SK-N-SH treated with all-trans-retinoic acid at 6 μM for 48 hours (cell line): ENCODE data around the gene GEMIN7.

Experiments used
- ATAC-seq: fragments of 200-7000 bp; cut with Tn5 transposase; 3 replicates; pipeline ENCODE4 v1.9.1; 2020; ENCODE audit warnings: mild to moderate bottlenecking, moderate library complexity
- ARNTL ChIP-seq: fragments of 450-650 bp; formaldehyde crosslinking; IDR thresholded peaks from 2 replicates; pipeline ENCODE4 v1.5.0; 2020; ENCODE audit warnings: low read depth, mild to moderate bottlenecking, moderate library complexity, borderline replicate concordance
- BACH2 ChIP-seq: fragments of 250-450 bp; sonication (Bioruptor Pico); IDR thresholded peaks from 2 replicates; pipeline ENCODE4 v1.9.0; 2021; ENCODE audit warnings: mild to moderate bottlenecking, borderline replicate concordance
- CSDC2 ChIP-seq: fragments of 250-450 bp; sonication (Bioruptor Pico); IDR thresholded peaks from 2 replicates; pipeline ENCODE4 v1.5.0; 2020; ENCODE audit warnings: mild to moderate bottlenecking, moderate library complexity
- ESRRG ChIP-seq: fragments of 250-450 bp; sonication (Bioruptor Pico); IDR thresholded peaks from 2 replicates; pipeline ENCODE4 v1.6.1; 2021; ENCODE audit warnings: mild to moderate bottlenecking
- GLIS3 ChIP-seq: fragments of 250-450 bp; sonication (Bioruptor Pico); IDR thresholded peaks from 2 replicates; pipeline ENCODE4 v1.5.0; 2020; ENCODE audit warnings: mild to moderate bottlenecking, moderate library complexity
- ISL1 ChIP-seq: fragments of 250-450 bp; sonication (Bioruptor Pico); IDR thresholded peaks from 2 replicates; pipeline ENCODE4 v2.1.2; 2022; ENCODE audit warnings: mild to moderate bottlenecking, moderate library complexity
- OSR1 ChIP-seq: fragments of 250-450 bp; sonication (Bioruptor Pico); IDR thresholded peaks from 2 replicates; pipeline ENCODE4 v1.8.0; 2022; ENCODE audit warnings: moderate library complexity, mild to moderate bottlenecking, inconsistent platforms
- PPARA ChIP-seq: fragments of 250-450 bp; sonication (Bioruptor Pico); IDR thresholded peaks from 2 replicates; pipeline ENCODE4 v1.5.0; 2020; ENCODE audit warnings: mild to moderate bottlenecking, borderline replicate concordance
- RARB ChIP-seq: fragments of 250-450 bp; sonication (Bioruptor Pico); IDR thresholded peaks from 2 replicates; pipeline ENCODE4 v1.8.0; 2021; ENCODE audit warnings: mild to moderate bottlenecking, moderate library complexity
- SNAI2 ChIP-seq: fragments of 250-450 bp; sonication (Bioruptor Pico); IDR thresholded peaks from 2 replicates; pipeline ENCODE4 v1.5.0; 2020; ENCODE audit warnings: mild to moderate bottlenecking, moderate library complexity
- TCF4 ChIP-seq: fragments of 250-450 bp; sonication (Bioruptor Pico); IDR thresholded peaks from 2 replicates; pipeline ENCODE4 v1.8.0; 2021; ENCODE audit warnings: mild to moderate bottlenecking, moderate library complexity, borderline replicate concordance
- TOX ChIP-seq: fragments of 250-450 bp; sonication (Bioruptor Pico); IDR thresholded peaks from 2 replicates; pipeline ENCODE4 v1.8.0; 2021; ENCODE audit warnings: mild to moderate bottlenecking, moderate library complexity, borderline replicate concordance
- ZC3H10 ChIP-seq: fragments of 250-450 bp; sonication (Bioruptor Pico); IDR thresholded peaks from 2 replicates; pipeline ENCODE4 v1.5.1; 2021; ENCODE audit warnings: mild to moderate bottlenecking, moderate library complexity
- ZFP3 ChIP-seq: fragments of 250-450 bp; sonication (Bioruptor Pico); IDR thresholded peaks from 2 replicates; pipeline ENCODE4 v1.5.0; 2020; ENCODE audit warnings: mild to moderate bottlenecking, moderate library complexity
- ZNF565 ChIP-seq: fragments of 450-650 bp; formaldehyde crosslinking; conservative IDR thresholded peaks from 2 replicates; pipeline ENCODE4 v1.5.0; 2020; ENCODE audit warnings: low read depth, mild to moderate bottlenecking, moderate library complexity
- ZNF70 ChIP-seq: fragments of 450-650 bp; formaldehyde crosslinking; IDR thresholded peaks from 2 replicates; pipeline ENCODE4 v1.5.0; 2020; ENCODE audit warnings: mild to moderate bottlenecking, moderate library complexity
- ZNF8 ChIP-seq: fragments of 450-650 bp; formaldehyde crosslinking; IDR thresholded peaks from 2 replicates; pipeline ENCODE4 v1.5.0; 2020; ENCODE audit warnings: mild to moderate bottlenecking, moderate library complexity
- TF ChIP-seq, protein P1 (sequence below): fragments of 250-450 bp; sonication (Bioruptor Pico); IDR thresholded peaks from 2 replicates; pipeline ENCODE4 v1.8.0; 2020; ENCODE audit warnings: mild to moderate bottlenecking, moderate library complexity, borderline replicate concordance
- TF ChIP-seq, protein P2 (sequence below): fragments of 250-450 bp; sonication (Bioruptor Pico); IDR thresholded peaks from 2 replicates; pipeline ENCODE4 v1.8.0; 2021; ENCODE audit warnings: low read depth, mild to moderate bottlenecking, moderate library complexity, borderline replicate concordance
- TF ChIP-seq, protein P3 (sequence below): fragments of 250-450 bp; sonication (Bioruptor Pico); IDR thresholded peaks from 2 replicates; pipeline ENCODE4 v1.5.0; 2020; ENCODE audit warnings: mild to moderate bottlenecking, moderate library complexity
- TF ChIP-seq, protein P4 (sequence below): fragments of 250-450 bp; sonication (Bioruptor Pico); IDR thresholded peaks from 2 replicates; pipeline ENCODE4 v1.5.1; 2020; ENCODE audit warnings: low read depth, mild to moderate bottlenecking, moderate library complexity
- TF ChIP-seq, protein P5 (sequence below): fragments of 250-450 bp; sonication (Bioruptor Pico); IDR thresholded peaks from 2 replicates; pipeline ENCODE4 v1.5.1; 2021; ENCODE audit warnings: mild to moderate bottlenecking, moderate library complexity

GEMIN7 gene

DNA sequence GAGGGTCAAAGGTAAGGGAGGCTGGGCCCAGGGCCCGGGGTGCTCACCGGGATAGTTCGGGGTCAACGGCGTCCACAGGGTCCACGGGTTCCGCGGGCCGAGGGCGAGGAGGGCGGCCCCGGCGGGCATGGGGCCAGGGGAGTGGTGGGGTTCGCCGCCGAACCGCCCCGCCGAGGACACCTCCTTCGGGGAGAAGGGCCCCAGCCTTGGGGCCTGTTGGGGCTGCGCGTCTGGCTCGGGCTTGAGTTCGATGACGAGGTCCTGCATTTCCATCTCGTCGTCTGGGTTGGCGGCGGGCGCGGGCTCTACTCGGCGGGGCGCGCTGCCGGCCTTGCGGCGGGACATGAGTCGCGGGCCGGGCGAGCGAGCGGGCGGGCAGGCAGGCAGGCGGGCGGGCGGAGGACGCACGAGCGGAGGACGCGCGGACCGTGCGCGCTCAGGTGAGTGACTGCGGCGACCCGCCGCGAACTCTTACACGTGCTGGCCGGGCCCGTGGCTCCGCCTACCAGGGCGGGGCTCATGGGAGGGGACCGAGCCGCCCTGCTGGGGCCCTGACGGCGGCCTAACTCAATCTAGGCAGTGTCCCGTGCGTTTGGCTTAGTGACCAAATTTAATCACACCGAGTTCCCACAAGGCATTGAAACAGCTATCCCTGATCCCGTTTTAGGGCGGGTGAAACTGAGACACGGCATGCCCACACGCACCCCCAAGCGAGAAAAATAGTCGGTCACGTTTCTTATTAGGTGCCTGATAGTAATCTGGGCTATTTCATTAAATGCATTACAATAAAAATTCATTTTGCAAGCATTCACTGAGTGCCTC lies 2.8 kb upstream of the GEMIN7 start, which contains the start of gene ZNF296:
TSS of gene ZNF296 (minus strand) at position 450 of the 822 bp plus-strand sequence. CDS start at position 345, 105 bp downstream.
- TF ChIP-seq TOX (CRISPR knock-in tag), result no peak
- TF ChIP-seq ZC3H10 (CRISPR knock-in tag), result no peak
- no peak for TF ChIP-seq ESRRG
- TF ChIP-seq RARB (CRISPR knock-in tag), result no peak
- TF ChIP-seq GLIS3, result no peak
- TF ChIP-seq, protein P1, sequence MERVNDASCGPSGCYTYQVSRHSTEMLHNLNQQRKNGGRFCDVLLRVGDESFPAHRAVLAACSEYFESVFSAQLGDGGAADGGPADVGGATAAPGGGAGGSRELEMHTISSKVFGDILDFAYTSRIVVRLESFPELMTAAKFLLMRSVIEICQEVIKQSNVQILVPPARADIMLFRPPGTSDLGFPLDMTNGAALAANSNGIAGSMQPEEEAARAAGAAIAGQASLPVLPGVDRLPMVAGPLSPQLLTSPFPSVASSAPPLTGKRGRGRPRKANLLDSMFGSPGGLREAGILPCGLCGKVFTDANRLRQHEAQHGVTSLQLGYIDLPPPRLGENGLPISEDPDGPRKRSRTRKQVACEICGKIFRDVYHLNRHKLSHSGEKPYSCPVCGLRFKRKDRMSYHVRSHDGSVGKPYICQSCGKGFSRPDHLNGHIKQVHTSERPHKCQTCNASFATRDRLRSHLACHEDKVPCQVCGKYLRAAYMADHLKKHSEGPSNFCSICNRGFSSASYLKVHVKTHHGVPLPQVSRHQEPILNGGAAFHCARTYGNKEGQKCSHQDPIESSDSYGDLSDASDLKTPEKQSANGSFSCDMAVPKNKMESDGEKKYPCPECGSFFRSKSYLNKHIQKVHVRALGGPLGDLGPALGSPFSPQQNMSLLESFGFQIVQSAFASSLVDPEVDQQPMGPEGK (CRISPR knock-in tag), result no peak
- TF ChIP-seq ZNF565, result no peak
- TF ChIP-seq, protein P2, sequence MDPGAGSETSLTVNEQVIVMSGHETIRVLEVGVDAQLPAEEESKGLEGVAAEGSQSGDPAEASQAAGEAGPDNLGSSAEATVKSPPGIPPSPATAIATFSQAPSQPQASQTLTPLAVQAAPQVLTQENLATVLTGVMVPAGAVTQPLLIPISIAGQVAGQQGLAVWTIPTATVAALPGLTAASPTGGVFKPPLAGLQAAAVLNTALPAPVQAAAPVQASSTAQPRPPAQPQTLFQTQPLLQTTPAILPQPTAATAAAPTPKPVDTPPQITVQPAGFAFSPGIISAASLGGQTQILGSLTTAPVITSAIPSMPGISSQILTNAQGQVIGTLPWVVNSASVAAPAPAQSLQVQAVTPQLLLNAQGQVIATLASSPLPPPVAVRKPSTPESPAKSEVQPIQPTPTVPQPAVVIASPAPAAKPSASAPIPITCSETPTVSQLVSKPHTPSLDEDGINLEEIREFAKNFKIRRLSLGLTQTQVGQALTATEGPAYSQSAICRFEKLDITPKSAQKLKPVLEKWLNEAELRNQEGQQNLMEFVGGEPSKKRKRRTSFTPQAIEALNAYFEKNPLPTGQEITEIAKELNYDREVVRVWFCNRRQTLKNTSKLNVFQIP (CRISPR knock-in tag), result no peak
- TF ChIP-seq, protein P3, sequence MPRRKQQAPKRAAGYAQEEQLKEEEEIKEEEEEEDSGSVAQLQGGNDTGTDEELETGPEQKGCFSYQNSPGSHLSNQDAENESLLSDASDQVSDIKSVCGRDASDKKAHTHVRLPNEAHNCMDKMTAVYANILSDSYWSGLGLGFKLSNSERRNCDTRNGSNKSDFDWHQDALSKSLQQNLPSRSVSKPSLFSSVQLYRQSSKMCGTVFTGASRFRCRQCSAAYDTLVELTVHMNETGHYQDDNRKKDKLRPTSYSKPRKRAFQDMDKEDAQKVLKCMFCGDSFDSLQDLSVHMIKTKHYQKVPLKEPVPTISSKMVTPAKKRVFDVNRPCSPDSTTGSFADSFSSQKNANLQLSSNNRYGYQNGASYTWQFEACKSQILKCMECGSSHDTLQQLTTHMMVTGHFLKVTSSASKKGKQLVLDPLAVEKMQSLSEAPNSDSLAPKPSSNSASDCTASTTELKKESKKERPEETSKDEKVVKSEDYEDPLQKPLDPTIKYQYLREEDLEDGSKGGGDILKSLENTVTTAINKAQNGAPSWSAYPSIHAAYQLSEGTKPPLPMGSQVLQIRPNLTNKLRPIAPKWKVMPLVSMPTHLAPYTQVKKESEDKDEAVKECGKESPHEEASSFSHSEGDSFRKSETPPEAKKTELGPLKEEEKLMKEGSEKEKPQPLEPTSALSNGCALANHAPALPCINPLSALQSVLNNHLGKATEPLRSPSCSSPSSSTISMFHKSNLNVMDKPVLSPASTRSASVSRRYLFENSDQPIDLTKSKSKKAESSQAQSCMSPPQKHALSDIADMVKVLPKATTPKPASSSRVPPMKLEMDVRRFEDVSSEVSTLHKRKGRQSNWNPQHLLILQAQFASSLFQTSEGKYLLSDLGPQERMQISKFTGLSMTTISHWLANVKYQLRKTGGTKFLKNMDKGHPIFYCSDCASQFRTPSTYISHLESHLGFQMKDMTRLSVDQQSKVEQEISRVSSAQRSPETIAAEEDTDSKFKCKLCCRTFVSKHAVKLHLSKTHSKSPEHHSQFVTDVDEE, result no peak
- no peak for TF ChIP-seq CSDC2 (CRISPR knock-in tag)
- TF ChIP-seq SNAI2 (CRISPR knock-in tag), result no peak
- TF ChIP-seq ZFP3, result no peak
- no peak for TF ChIP-seq TCF4
- no peak for TF ChIP-seq ARNTL (CRISPR knock-in tag)
- no peak for TF ChIP-seq OSR1 (CRISPR knock-in tag)
- TF ChIP-seq, protein P4, sequence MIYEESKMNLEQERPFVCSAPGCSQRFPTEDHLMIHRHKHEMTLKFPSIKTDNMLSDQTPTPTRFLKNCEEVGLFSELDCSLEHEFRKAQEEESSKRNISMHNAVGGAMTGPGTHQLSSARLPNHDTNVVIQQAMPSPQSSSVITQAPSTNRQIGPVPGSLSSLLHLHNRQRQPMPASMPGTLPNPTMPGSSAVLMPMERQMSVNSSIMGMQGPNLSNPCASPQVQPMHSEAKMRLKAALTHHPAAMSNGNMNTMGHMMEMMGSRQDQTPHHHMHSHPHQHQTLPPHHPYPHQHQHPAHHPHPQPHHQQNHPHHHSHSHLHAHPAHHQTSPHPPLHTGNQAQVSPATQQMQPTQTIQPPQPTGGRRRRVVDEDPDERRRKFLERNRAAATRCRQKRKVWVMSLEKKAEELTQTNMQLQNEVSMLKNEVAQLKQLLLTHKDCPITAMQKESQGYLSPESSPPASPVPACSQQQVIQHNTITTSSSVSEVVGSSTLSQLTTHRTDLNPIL (CRISPR knock-in tag), result no peak
- TF ChIP-seq PPARA (CRISPR knock-in tag), result no peak
- TF ChIP-seq ZNF70 (CRISPR knock-in tag), result no peak
- no peak for ATAC-seq

DNA sequence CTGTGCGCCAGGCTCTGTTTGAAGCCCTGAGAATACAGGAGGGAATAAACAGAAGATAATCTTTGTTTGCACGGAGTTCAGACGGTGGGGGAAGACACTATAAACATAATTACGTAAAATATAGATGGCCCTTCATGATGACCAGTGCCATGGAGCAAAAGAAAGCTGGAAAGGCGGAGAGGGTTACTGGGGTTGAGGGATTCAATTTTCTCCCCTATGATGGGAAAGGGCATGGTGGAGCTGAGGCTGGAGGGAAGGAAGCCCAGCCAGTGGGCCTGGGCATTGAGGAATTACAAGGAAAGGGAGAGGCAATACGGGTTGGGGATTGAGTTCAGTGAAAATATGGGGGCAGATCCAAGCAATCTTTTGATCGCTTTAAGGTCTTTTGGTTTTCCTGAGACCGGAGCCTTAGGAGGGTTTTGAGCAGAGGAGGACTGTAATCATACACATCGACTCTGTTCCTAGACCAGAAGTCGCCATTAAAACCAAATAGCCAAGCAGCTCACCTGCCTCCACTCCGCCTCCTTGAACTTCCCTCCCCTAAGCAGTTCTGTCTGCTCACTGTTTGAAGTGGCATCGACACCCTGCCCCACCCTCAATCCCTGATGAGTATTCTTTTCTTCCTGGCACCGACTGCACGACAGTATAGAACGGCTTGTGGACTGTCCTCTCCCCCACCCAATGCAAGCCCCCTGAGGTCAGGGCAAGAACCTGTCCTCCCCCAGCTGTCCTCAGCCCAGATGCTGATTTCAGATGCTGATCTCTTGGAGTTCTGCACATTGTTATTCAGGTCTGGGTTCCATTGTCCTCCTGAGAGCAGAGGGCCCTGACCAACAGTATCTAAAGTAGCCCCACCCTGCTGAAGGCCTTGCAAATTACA lies 2.0 kb upstream of the GEMIN7 start:
- no peak for TF ChIP-seq GLIS3
- TF ChIP-seq ARNTL (CRISPR knock-in tag), result no peak
- TF ChIP-seq SNAI2 (CRISPR knock-in tag), result no peak
- TF ChIP-seq TCF4, result no peak
- no peak for TF ChIP-seq ZNF8 (CRISPR knock-in tag)
- TF ChIP-seq ISL1 (CRISPR knock-in tag), result no peak
- TF ChIP-seq ZNF70 (CRISPR knock-in tag), result no peak
- TF ChIP-seq ESRRG, result no peak
- TF ChIP-seq CSDC2 (CRISPR knock-in tag), result no peak
- TF ChIP-seq, protein P3, result no peak
- no peak for TF ChIP-seq BACH2 (CRISPR knock-in tag)
- no peak for TF ChIP-seq ZC3H10 (CRISPR knock-in tag)
- no peak for TF ChIP-seq OSR1 (CRISPR knock-in tag)
- TF ChIP-seq ZNF565, result no peak
- TF ChIP-seq, protein P5, sequence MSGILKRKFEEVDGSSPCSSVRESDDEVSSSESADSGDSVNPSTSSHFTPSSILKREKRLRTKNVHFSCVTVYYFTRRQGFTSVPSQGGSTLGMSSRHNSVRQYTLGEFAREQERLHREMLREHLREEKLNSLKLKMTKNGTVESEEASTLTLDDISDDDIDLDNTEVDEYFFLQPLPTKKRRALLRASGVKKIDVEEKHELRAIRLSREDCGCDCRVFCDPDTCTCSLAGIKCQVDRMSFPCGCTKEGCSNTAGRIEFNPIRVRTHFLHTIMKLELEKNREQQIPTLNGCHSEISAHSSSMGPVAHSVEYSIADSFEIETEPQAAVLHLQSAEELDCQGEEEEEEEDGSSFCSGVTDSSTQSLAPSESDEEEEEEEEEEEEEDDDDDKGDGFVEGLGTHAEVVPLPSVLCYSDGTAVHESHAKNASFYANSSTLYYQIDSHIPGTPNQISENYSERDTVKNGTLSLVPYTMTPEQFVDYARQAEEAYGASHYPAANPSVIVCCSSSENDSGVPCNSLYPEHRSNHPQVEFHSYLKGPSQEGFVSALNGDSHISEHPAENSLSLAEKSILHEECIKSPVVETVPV, result no peak
- no peak for TF ChIP-seq TOX (CRISPR knock-in tag)
- ATAC-seq, result no peak
